GM18867 (cell line): ENCODE data around the gene CUL5.
A peak's percentile ranks its signal among the peaks of the same experiment; 100 is the strongest.
"Not testable (repeated sequence)": the region's sequence is repeated elsewhere in the genome, so short reads cannot be mapped to it uniquely, and the experiment has no call there.

Source experiments
- ATAC-seq: cut with Tn5 transposase; IDR thresholded peaks from one replicate; pipeline ENCODE4 v1.9.1; 2021; ENCODE audit warnings: mild to moderate bottlenecking, moderate library complexity; ENCODE audit not compliant: unreplicated experiment

CUL5 gene

GRCh38 chr11:108111126-108111525 is 102.4 kb downstream of the CUL5 start:
- no peak for ATAC-seq

DNA sequence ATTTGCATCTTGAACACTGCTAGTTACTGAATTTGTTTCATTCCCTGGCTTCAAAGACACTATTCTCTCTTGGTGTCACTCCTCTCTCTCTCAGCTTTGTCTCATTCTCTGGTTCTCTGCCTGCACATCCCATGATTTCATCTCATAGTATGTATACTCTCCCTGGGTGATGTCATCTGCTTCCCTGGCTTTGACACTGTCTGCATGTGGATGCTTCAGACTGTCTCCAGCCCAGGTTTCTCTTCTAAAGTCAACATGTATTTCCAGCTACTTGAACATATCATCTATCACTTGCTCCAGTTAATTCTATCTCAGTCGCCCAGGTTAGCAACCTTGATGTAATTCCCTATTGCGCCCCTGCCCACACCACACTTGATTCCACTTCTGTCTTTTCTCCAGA is 103.4 kb downstream of the CUL5 start:
- ATAC-seq = no peak

DNA sequence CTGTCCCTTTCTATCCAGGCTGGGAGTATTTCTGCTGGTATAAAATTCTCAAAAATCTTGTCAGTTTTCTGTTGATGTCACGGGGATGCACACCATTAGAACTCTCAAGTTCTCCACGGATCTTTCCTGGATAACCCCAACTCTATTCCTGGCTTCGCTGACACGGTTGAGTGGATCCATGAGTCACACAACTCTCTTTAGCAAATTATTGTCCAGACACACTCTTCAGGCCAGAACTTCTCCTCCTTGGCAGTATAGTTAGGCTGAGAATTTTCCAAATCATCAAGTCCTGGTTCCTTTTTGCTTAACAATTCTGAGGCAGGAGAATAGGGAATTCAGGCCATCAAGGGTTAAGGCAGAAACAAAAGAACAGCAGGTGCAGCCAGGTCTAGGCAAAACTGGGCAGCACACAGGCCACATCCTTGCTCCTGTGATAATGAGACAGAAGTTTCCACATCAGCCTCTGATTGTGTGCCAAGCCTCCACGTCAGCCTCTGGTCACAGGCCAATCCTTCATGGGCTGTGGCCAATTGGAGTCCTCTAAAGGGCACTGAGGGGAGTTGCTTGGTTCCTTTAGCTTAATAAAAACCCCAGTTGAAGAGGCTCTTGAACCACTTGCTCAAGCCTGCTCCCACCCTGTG is 106.9 kb downstream of the CUL5 start:
- ATAC-seq = no peak

GRCh38 chr11:108117746-108118371 is 109.2 kb downstream of the CUL5 start:
- ATAC-seq = no peak

DNA sequence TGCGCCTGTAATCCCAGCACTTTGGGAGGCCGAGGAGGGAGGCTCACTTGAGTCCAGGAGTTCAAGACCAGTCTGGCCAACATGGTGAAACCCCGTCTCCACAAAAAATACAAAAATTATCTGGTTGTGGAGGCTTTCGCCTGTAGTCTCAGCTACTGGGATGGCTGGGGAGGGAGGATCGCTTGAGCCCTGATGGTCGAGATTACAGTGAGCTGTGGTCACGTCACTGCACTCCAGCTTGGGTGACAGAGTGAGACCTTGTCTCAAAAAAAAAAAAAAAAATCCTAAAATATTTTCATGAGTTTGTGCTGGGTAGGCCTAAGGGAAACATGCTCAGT is 112.2 kb downstream of the CUL5 start:
- ATAC-seq = not testable (repeated sequence)

- ATAC-seq = peak; percentile 96
These were observed 112.8 kb downstream of the CUL5 start, which contains the start of gene ACAT1 for GRCh38 chr11:108121274-108122155. Gene ACAT1, plus strand, starts transcription at chr11:108121567. Its CDS starts 40 bp downstream, at chr11:108121607.

DNA sequence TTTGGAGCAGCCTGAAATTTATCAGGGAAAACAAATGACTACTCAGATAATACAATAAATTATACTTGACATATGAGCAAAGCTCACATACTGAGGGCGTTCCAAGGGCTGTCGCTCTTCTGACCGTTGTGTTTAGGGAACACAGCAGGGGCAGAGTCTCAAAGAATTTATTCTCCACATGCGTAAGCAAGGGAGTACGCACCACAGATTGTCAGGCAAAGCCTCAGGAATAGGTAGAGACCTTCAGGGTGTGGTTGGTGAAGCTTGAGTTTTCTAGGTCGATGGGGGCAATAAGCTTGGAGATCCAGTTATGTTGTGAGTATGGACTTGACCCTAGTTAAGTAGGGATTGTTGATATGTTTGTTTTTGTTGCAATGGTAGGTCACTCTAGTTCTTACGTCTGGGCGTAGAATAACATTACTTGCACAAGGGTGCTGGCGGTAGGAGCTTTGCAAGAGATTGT is 113.5 kb downstream of the CUL5 start:
- no peak for ATAC-seq

GRCh38 chr11:108125096-108125495 is 116.4 kb downstream of the CUL5 start:
- no peak for ATAC-seq

- no peak for ATAC-seq
These were observed 120.1 kb downstream of the CUL5 start for GRCh38 chr11:108128772-108129171.

DNA sequence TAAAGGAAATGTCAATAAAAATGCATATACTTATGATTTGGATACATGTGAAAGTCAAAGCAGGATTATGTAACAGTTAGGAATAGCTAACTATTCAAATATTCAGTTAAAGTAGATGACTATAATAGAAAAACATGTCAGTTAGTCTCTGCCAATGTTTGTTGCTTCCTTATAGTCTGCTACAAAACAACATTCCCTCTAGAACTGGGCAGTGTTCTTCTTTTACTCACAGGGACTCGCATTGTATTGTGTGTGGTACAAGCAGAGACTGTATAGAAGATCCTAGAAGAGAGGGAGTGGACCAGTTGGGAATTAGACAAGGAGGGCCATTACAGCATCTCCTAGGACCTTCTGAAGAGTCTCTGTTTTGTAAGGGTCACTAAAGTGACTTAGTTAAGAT is 123.3 kb downstream of the CUL5 start:
- ATAC-seq = no peak

DNA sequence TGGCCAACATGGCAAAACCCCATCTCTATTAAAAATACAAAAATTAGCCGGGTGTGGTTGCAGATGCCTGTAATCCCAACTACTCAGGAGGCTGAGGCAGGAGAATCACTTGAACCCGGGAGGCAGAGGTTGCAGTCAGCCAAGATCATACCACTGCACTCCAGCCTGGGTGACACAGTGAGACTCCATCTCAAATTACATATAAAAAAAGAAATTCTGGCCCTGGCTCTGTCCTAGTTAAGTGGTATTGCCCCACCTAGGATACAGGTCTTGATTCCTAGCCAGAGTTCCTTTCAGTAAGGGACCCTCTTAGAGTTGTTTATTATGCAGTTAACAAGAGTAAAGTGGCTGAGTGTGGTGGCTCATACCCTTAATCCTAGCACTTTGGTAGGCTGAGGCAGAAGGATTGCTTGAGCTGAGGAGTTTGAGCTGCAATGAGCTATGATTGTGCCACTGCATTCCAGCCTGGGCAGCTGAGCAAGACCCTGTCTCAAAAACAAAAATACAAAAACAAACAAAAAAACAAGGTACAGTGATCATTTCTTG is 124.4 kb downstream of the CUL5 start:
- ATAC-seq = not testable (repeated sequence)

- ATAC-seq = peak; percentile 64
These were observed 127.3 kb downstream of the CUL5 start for GRCh38 chr11:108135845-108136544.

GRCh38 chr11:108137212-108137611 is 128.5 kb downstream of the CUL5 start:
- no peak for ATAC-seq

DNA sequence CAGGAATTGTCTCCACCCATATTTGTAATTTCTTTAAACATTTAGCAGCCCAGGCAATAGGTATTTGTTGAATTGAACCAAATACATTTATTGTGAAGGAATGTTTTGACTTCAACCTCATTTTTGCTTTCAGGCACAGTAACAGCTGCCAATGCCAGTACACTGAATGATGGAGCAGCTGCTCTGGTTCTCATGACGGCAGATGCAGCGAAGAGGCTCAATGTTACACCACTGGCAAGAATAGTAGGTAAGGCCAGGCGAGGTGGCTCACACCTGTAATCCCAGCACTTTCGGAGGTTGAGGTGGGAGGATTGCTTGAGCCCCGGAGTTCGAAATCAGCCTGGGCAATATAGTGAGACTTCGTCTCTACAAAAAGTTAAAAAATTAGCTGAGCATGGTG is 133.6 kb downstream of the CUL5 start:
- no peak for ATAC-seq

DNA sequence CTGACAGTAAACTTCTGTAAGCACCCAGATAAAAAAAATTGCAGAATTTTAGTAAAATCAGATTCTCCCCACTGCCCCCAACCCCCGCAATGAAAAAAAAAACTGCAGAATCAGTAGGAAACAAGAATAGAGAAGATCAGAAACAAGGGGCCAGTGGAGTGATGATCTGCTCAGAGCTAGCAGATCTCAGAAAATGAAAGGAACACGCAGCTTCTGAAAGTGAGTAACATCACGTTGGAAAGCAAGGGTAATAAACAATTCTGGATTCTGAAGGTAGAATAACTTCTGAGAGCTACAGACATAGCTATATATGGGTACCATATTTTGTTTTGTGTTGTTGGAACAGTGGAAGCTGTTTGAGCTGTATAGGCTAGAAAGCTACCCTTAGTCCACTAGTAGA is 135.9 kb downstream of the CUL5 start:
- no peak for ATAC-seq

DNA sequence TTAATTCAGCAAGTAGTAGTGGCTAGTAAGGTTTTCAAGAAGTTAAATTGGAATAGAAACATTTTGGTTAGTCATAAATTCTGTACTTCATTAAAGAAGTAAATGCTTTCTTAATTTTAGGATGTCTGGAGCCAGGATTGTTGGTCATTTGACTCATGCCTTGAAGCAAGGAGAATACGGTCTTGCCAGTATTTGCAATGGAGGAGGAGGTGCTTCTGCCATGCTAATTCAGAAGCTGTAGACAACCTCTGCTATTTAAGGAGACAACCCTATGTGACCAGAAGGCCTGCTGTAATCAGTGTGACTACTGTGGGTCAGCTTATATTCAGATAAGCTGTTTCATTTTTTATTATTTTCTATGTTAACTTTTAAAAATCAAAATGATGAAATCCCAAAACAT is 138.5 kb downstream of the CUL5 start:
- ATAC-seq = no peak

- ATAC-seq = no peak
These were observed 139.9 kb downstream of the CUL5 start for GRCh38 chr11:108148556-108148955.

GRCh38 chr11:108154591-108154990 is 145.9 kb downstream of the CUL5 start:
- no peak for ATAC-seq
